Activated CD4-positive, alpha-beta T cell treated with anti-CD3 and anti-CD28 coated beads, Interleukin-2, amount 50 U/mL, for 16 hours (primary cell): ENCODE results near the gene DLD.
"Not testable (repeated sequence)": the region's sequence is repeated elsewhere in the genome, so short reads cannot be mapped to it uniquely, and the experiment has no call there.

ENCODE experiments used
- DNase-seq: peaks from one replicate; pipeline ENCODE4 v3.0.0-alpha.2; 2020

The DLD gene

GRCh38 chr7:107917763-107918651 lies 27.0 kb downstream of the DLD start:
- DNase-seq = no peak

- no peak for DNase-seq
Measured at GRCh38 chr7:107918948-107919347, 28.0 kb downstream of the DLD start.

- DNase-seq = no peak
Measured at GRCh38 chr7:107920048-107920772, 29.2 kb downstream of the DLD start.

GRCh38 chr7:107921826-107922225 lies 30.8 kb downstream of the DLD start:
- not testable (repeated sequence) for DNase-seq

- no peak for DNase-seq
Measured at GRCh38 chr7:107922886-107923285, 31.9 kb downstream of the DLD start.

GRCh38 chr7:107924841-107925504 lies 34.0 kb downstream of the DLD start:
- DNase-seq = no peak

GRCh38 chr7:107926481-107926880 lies 35.5 kb downstream of the DLD start:
- DNase-seq = no peak

GRCh38 chr7:107931740-107932515 lies 40.9 kb downstream of the DLD start:
- DNase-seq = no peak

- no peak for DNase-seq
Measured at GRCh38 chr7:107932805-107933204, 41.8 kb downstream of the DLD start.

- no peak for DNase-seq
Measured at GRCh38 chr7:107933386-107934013, 42.5 kb downstream of the DLD start.

- no peak for DNase-seq
Measured at GRCh38 chr7:107934991-107935770, 44.2 kb downstream of the DLD start.

- DNase-seq = no peak
Measured at GRCh38 chr7:107936312-107936711, 45.3 kb downstream of the DLD start.

GRCh38 chr7:107937531-107937930 lies 46.5 kb downstream of the DLD start:
- no peak for DNase-seq

- DNase-seq = no peak
Measured at GRCh38 chr7:107938456-107939250, 47.7 kb downstream of the DLD start.

GRCh38 chr7:107939573-107940489 lies 48.8 kb downstream of the DLD start:
- no peak for DNase-seq

GRCh38 chr7:107940951-107941350 lies 50.0 kb downstream of the DLD start:
- DNase-seq = no peak

GRCh38 chr7:107943018-107943417 lies 52.0 kb downstream of the DLD start:
- no peak for DNase-seq

- DNase-seq = no peak
Measured at GRCh38 chr7:107944411-107945169, 53.6 kb downstream of the DLD start.

GRCh38 chr7:107945332-107945731 lies 54.3 kb downstream of the DLD start:
- DNase-seq = no peak
